T-helper 2 cell treated with Interferon-gamma antibody and Interleukin-4, amounts not matched to agents 5 μg/mL and 100 μg/mL, for 36 hours (primary cell): ENCODE results near the gene PARD3.

ENCODE experiments used
- DNase-seq: peaks from one replicate; pipeline ENCODE4 v3.0.0; 2021; ENCODE audit warnings: low spot score
- H3K27ac Mint-ChIP-seq: one replicate; pipeline ENCODE4 v1.8.0; 2021; ENCODE audit warnings: mild to moderate bottlenecking, mixed read lengths
- H3K27me3 Mint-ChIP-seq: one replicate; pipeline ENCODE4 v1.8.0; 2021; ENCODE audit warnings: low read depth, mixed read lengths
- H3K36me3 Mint-ChIP-seq: one replicate; pipeline ENCODE4 v1.8.0; 2021; ENCODE audit warnings: low read depth, mixed read lengths
- H3K4me1 Mint-ChIP-seq: one replicate; pipeline ENCODE4 v1.8.0; 2021; ENCODE audit warnings: low read depth, mixed read lengths
- H3K4me3 Mint-ChIP-seq: one replicate; pipeline ENCODE4 v1.8.0; 2022; ENCODE audit warnings: mild to moderate bottlenecking, moderate library complexity, mixed read lengths
- H3K9me3 Mint-ChIP-seq: one replicate; pipeline ENCODE4 v1.8.0; 2021; ENCODE audit warnings: mixed read lengths

The PARD3 gene

GRCh38 chr10:34775044-34775637 lies 40.0 kb downstream of the PARD3 start:
- no peaks in the 10 kb centered on the region for H3K4me1 Mint-ChIP-seq
- no peak overlapping the region for H3K4me3 Mint-ChIP-seq
- H3K36me3 Mint-ChIP-seq: no peaks in the 10 kb centered on the region
- no peak for DNase-seq
- H3K9me3 Mint-ChIP-seq: no peaks in the 10 kb centered on the region
- peaks cover 6% of the 10 kb centered on the region for H3K27me3 Mint-ChIP-seq
- no peak overlapping the region for H3K27ac Mint-ChIP-seq

- H3K4me1 Mint-ChIP-seq: no peaks in the 10 kb centered on the region
- H3K27me3 Mint-ChIP-seq: peaks cover 6% of the 10 kb centered on the region
- DNase-seq: no peak
- no peaks in the 10 kb centered on the region for H3K36me3 Mint-ChIP-seq
- no peaks in the 10 kb centered on the region for H3K9me3 Mint-ChIP-seq
- H3K4me3 Mint-ChIP-seq: no peak overlapping the region
- no peak overlapping the region for H3K27ac Mint-ChIP-seq
Measured at GRCh38 chr10:34773636-34774630, 41.2 kb downstream of the PARD3 start.

- H3K27ac Mint-ChIP-seq: no peak overlapping the region
- H3K27me3 Mint-ChIP-seq: peaks cover 6% of the 10 kb centered on the region
- H3K36me3 Mint-ChIP-seq: no peaks in the 10 kb centered on the region
- no peaks in the 10 kb centered on the region for H3K4me1 Mint-ChIP-seq
- DNase-seq: no peak
- no peaks in the 10 kb centered on the region for H3K9me3 Mint-ChIP-seq
- no peak overlapping the region for H3K4me3 Mint-ChIP-seq
Measured at GRCh38 chr10:34771525-34771924, 43.6 kb downstream of the PARD3 start.

- Mint-ChIP-seq H3K27ac (no peak overlapping the region), H3K4me1 (no peaks in the 10 kb centered on the region), H3K36me3 (no peaks in the 10 kb centered on the region), H3K4me3 (no peak overlapping the region), H3K9me3 (no peaks in the 10 kb centered on the region), H3K27me3 (peaks cover 4% of the 10 kb centered on the region)
- no peak for DNase-seq
Measured at GRCh38 chr10:34771106-34771505, 44.0 kb downstream of the PARD3 start.

GRCh38 chr10:34769899-34770298 lies 45.2 kb downstream of the PARD3 start:
- peaks cover 2% of the 10 kb centered on the region for H3K27me3 Mint-ChIP-seq
- no peaks in the 10 kb centered on the region for H3K36me3 Mint-ChIP-seq
- no peak overlapping the region for H3K27ac Mint-ChIP-seq
- H3K9me3 Mint-ChIP-seq: no peaks in the 10 kb centered on the region
- DNase-seq: no peak
- no peak overlapping the region for H3K4me3 Mint-ChIP-seq
- H3K4me1 Mint-ChIP-seq: no peaks in the 10 kb centered on the region

GRCh38 chr10:34768972-34769330 lies 46.1 kb downstream of the PARD3 start:
- no peak overlapping the region for H3K27ac Mint-ChIP-seq
- no peaks in the 10 kb centered on the region for H3K9me3 Mint-ChIP-seq
- no peak overlapping the region for H3K4me3 Mint-ChIP-seq
- H3K27me3 Mint-ChIP-seq: peaks cover 2% of the 10 kb centered on the region
- H3K4me1 Mint-ChIP-seq: no peaks in the 10 kb centered on the region
- DNase-seq: no peak
- H3K36me3 Mint-ChIP-seq: no peaks in the 10 kb centered on the region

GRCh38 chr10:34768261-34768971 lies 46.7 kb downstream of the PARD3 start:
- no peaks in the 10 kb centered on the region for H3K36me3 Mint-ChIP-seq
- no peak overlapping the region for H3K27ac Mint-ChIP-seq
- H3K4me1 Mint-ChIP-seq: no peaks in the 10 kb centered on the region
- DNase-seq: no peak
- H3K4me3 Mint-ChIP-seq: no peak overlapping the region
- H3K27me3 Mint-ChIP-seq: peaks cover 2% of the 10 kb centered on the region
- no peaks in the 10 kb centered on the region for H3K9me3 Mint-ChIP-seq

GRCh38 chr10:34766811-34767494 lies 48.1 kb downstream of the PARD3 start:
- Mint-ChIP-seq H3K27ac (no peak overlapping the region), H3K4me3 (no peak overlapping the region), H3K9me3 (no peaks in the 10 kb centered on the region), H3K27me3 (peaks cover 2% of the 10 kb centered on the region), H3K36me3 (no peaks in the 10 kb centered on the region), H3K4me1 (no peaks in the 10 kb centered on the region)
- no peak for DNase-seq

GRCh38 chr10:34766266-34766600 lies 48.9 kb downstream of the PARD3 start:
- no peak overlapping the region for H3K27ac Mint-ChIP-seq
- no peak overlapping the region for H3K4me3 Mint-ChIP-seq
- H3K27me3 Mint-ChIP-seq: peaks cover 2% of the 10 kb centered on the region
- no peaks in the 10 kb centered on the region for H3K4me1 Mint-ChIP-seq
- no peak for DNase-seq
- no peaks in the 10 kb centered on the region for H3K36me3 Mint-ChIP-seq
- no peaks in the 10 kb centered on the region for H3K9me3 Mint-ChIP-seq

GRCh38 chr10:34764472-34764946 lies 50.6 kb downstream of the PARD3 start:
- no peaks in the 10 kb centered on the region for H3K36me3 Mint-ChIP-seq
- no peak overlapping the region for H3K4me3 Mint-ChIP-seq
- no peaks in the 10 kb centered on the region for H3K27me3 Mint-ChIP-seq
- H3K27ac Mint-ChIP-seq: no peak overlapping the region
- no peaks in the 10 kb centered on the region for H3K9me3 Mint-ChIP-seq
- no peak for DNase-seq
- no peaks in the 10 kb centered on the region for H3K4me1 Mint-ChIP-seq

- Mint-ChIP-seq H3K36me3 (no peaks in the 10 kb centered on the region), H3K27ac (no peak overlapping the region)
Measured at GRCh38 chr10:34762603-34763299, 52.3 kb downstream of the PARD3 start.

GRCh38 chr10:34762156-34762555 lies 52.9 kb downstream of the PARD3 start:
- Mint-ChIP-seq H3K36me3 (no peaks in the 10 kb centered on the region), H3K4me1 (no peaks in the 10 kb centered on the region), H3K4me3 (no peak overlapping the region), H3K27me3 (no peaks in the 10 kb centered on the region), H3K9me3 (no peaks in the 10 kb centered on the region), H3K27ac (no peak overlapping the region)
- no peak for DNase-seq

More at GRCh38 chr10:34762603-34763299, 52.3 kb downstream of the PARD3 start:
- no peaks in the 10 kb centered on the region for H3K4me1 Mint-ChIP-seq
- no peak overlapping the region for H3K4me3 Mint-ChIP-seq
- DNase-seq: no peak
- no peaks in the 10 kb centered on the region for H3K9me3 Mint-ChIP-seq
- no peaks in the 10 kb centered on the region for H3K27me3 Mint-ChIP-seq

GRCh38 chr10:34761453-34761852 lies 53.6 kb downstream of the PARD3 start:
- DNase-seq: no peak
- no peak overlapping the region for H3K27ac Mint-ChIP-seq

More at GRCh38 chr10:34761453-34761852, 53.6 kb downstream of the PARD3 start:
- Mint-ChIP-seq H3K9me3 (no peaks in the 10 kb centered on the region), H3K27me3 (no peaks in the 10 kb centered on the region), H3K36me3 (no peaks in the 10 kb centered on the region), H3K4me3 (no peak overlapping the region), H3K4me1 (no peaks in the 10 kb centered on the region)
